ENCODE results near the gene PLIN5. TPM values are rescaled to one million over a fixed set of nuclear protein-coding genes. Genes with fewer than 3 reads are reported as not detected.

PLIN5 gene
- total RNA-seq, 1 donor from 2014 or later: 4.3 TPM

GRCh38 chr19:4515732-4516131, 19.3 kb downstream of the PLIN5 start:
- no peak for TF ChIP-seq CTCF (conservative IDR thresholded peaks at IDR 0.05)
- Mint-ChIP-seq H3K9me3 (no peaks in the 10 kb centered on the region), H3K4me3 (no peak overlapping the region), H3K27me3 (no peaks in the 10 kb centered on the region), H3K4me1 (ENCODE audit: unreplicated experiment) (no peaks in the 10 kb centered on the region), H3K36me3 (no peaks in the 10 kb centered on the region), H3K27ac (no peak overlapping the region)
- no peak for DNase-seq (ENCODE audit: extremely low spot score, unreplicated experiment)

GRCh38 chr19:4513248-4513647, 21.8 kb downstream of the PLIN5 start:
- no peaks in the 10 kb centered on the region for H3K27me3 Mint-ChIP-seq
- DNase-seq (ENCODE audit: extremely low spot score, unreplicated experiment): no peak
- H3K4me1 Mint-ChIP-seq (ENCODE audit: unreplicated experiment): no peaks in the 10 kb centered on the region
- TF ChIP-seq CTCF (conservative IDR thresholded peaks at IDR 0.05): no peak
- no peaks in the 10 kb centered on the region for H3K36me3 Mint-ChIP-seq
- no peaks in the 10 kb centered on the region for H3K9me3 Mint-ChIP-seq
- H3K27ac Mint-ChIP-seq: no peak overlapping the region
- H3K4me3 Mint-ChIP-seq: no peak overlapping the region

- no peak for DNase-seq (ENCODE audit: extremely low spot score, unreplicated experiment)
- Mint-ChIP-seq H3K9me3 (no peaks in the 10 kb centered on the region), H3K4me1 (ENCODE audit: unreplicated experiment) (no peaks in the 10 kb centered on the region), H3K4me3 (no peak overlapping the region), H3K27me3 (no peaks in the 10 kb centered on the region), H3K36me3 (no peaks in the 10 kb centered on the region), H3K27ac (no peak overlapping the region)
- TF ChIP-seq CTCF (conservative IDR thresholded peaks at IDR 0.05): no peak
These were observed 23.0 kb downstream of the PLIN5 start for GRCh38 chr19:4512070-4512469.

GRCh38 chr19:4511300-4512054, 23.5 kb downstream of the PLIN5 start:
- H3K9me3 Mint-ChIP-seq: no peaks in the 10 kb centered on the region
- H3K27ac Mint-ChIP-seq: no peak overlapping the region
- no peak overlapping the region for H3K4me3 Mint-ChIP-seq
- H3K4me1 Mint-ChIP-seq (ENCODE audit: unreplicated experiment): no peaks in the 10 kb centered on the region
- H3K27me3 Mint-ChIP-seq: no peaks in the 10 kb centered on the region
- DNase-seq (ENCODE audit: extremely low spot score, unreplicated experiment): no peak
- H3K36me3 Mint-ChIP-seq: peaks cover 3% of the 10 kb centered on the region
- no peak for TF ChIP-seq CTCF (conservative IDR thresholded peaks at IDR 0.05)

- no peak overlapping the region for H3K4me3 Mint-ChIP-seq
- H3K36me3 Mint-ChIP-seq: peaks cover 8% of the 10 kb centered on the region
- no peak for TF ChIP-seq CTCF (conservative IDR thresholded peaks at IDR 0.05)
- DNase-seq (ENCODE audit: extremely low spot score, unreplicated experiment): no peak
- no peaks in the 10 kb centered on the region for H3K9me3 Mint-ChIP-seq
- H3K27ac Mint-ChIP-seq: no peak overlapping the region
- no peaks in the 10 kb centered on the region for H3K27me3 Mint-ChIP-seq
- no peaks in the 10 kb centered on the region for H3K4me1 Mint-ChIP-seq (ENCODE audit: unreplicated experiment)
These were observed 24.4 kb downstream of the PLIN5 start for GRCh38 chr19:4510435-4511255.

Data from type B pancreatic cell (in vitro differentiated cells).